Retinal pigment epithelial cell (primary cell): ENCODE results near the gene OSGEP.

Experiments
- DNase-seq: peaks from one replicate; pipeline ENCODE4 v3.0.0-alpha.2; 2010; ENCODE audit warnings: low read depth
- H3K4me3 ChIP-seq: 2 replicates; pipeline ENCODE4 v1.5.1; 2011; ENCODE audit warnings: mild to moderate bottlenecking, low read length, control low read depth, moderate library complexity
- TF ChIP-seq, protein P1 (sequence below): conservative IDR thresholded peaks from 2 replicates; pipeline ENCODE4 v1.5.1; 2011; ENCODE audit warnings: low read depth, low read length, control low read depth, inconsistent platforms

OSGEP gene

GRCh38 chr14:20397511-20397910, 57.1 kb downstream of the OSGEP start:
- DNase-seq, result no peak
- TF ChIP-seq, protein P1, sequence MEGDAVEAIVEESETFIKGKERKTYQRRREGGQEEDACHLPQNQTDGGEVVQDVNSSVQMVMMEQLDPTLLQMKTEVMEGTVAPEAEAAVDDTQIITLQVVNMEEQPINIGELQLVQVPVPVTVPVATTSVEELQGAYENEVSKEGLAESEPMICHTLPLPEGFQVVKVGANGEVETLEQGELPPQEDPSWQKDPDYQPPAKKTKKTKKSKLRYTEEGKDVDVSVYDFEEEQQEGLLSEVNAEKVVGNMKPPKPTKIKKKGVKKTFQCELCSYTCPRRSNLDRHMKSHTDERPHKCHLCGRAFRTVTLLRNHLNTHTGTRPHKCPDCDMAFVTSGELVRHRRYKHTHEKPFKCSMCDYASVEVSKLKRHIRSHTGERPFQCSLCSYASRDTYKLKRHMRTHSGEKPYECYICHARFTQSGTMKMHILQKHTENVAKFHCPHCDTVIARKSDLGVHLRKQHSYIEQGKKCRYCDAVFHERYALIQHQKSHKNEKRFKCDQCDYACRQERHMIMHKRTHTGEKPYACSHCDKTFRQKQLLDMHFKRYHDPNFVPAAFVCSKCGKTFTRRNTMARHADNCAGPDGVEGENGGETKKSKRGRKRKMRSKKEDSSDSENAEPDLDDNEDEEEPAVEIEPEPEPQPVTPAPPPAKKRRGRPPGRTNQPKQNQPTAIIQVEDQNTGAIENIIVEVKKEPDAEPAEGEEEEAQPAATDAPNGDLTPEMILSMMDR, result no peak
- H3K4me3 ChIP-seq, result no peak overlapping the region
